ENCODE measurements around the gene PTH2R. TPM values are rescaled to one million over a fixed set of nuclear protein-coding genes. Genes with fewer than 3 reads are reported as not detected.

PTH2R gene
- total and polyA plus RNA-seq, 2 of the 13 experiments (the other 11 are each of a cell fraction or from before 2014, with no cell fraction given), result 0.04 TPM; not detected in 1

- TF ChIP-seq CENPBD1 (CRISPR knock-in tag; IDR thresholded peaks at IDR 0.05; ENCODE audit: borderline replicate concordance, low read depth) (no peak), NKX3-1 (CRISPR knock-in tag; IDR thresholded peaks at IDR 0.05) (no peak), ZSCAN21 (CRISPR knock-in tag; IDR thresholded peaks at IDR 0.05; ENCODE audit: borderline replicate concordance) (no peak), ZFP36 (IDR thresholded peaks at IDR 0.05; ENCODE audit: borderline replicate concordance, low read depth, low read length, partially characterized antibody) (no peak), JARID2 (CRISPR knock-in tag; IDR thresholded peaks at IDR 0.05; ENCODE audit: insufficient replicate concordance) (no peak), ZSCAN25 (CRISPR knock-in tag; IDR thresholded peaks at IDR 0.05) (no peak), PAXIP1 (CRISPR knock-in tag; conservative IDR thresholded peaks at IDR 0.05) (peak; percentile 33; the same call in 1 of the 2 replicates), CCDC6 (CRISPR knock-in tag; IDR thresholded peaks at IDR 0.05) (no peak), HNF4G (IDR thresholded peaks at IDR 0.05; ENCODE audit: borderline replicate concordance, low read depth, low read length) (peak; percentile 36; the same call in 1 of the 2 replicates), HNF4G (CRISPR knock-in tag; IDR thresholded peaks at IDR 0.05; ENCODE audit: borderline replicate concordance, low read depth) (no peak), ZNF256 (CRISPR knock-in tag; conservative IDR thresholded peaks at IDR 0.05) (no peak), ATM (IDR thresholded peaks at IDR 0.05; ENCODE audit: borderline replicate concordance) (no peak), HMG20A (CRISPR knock-in tag; IDR thresholded peaks at IDR 0.05; ENCODE audit: borderline replicate concordance) (no peak), LCORL (IDR thresholded peaks at IDR 0.05) (no peak), LCORL (CRISPR knock-in tag; IDR thresholded peaks at IDR 0.05) (no peak), RARA (CRISPR knock-in tag; IDR thresholded peaks at IDR 0.05) (peak; percentile 18; the same call in 1 of the 2 replicates), SIX1 (CRISPR knock-in tag; IDR thresholded peaks at IDR 0.05; ENCODE audit: borderline replicate concordance) (no peak), HMGA1 (CRISPR knock-in tag; conservative IDR thresholded peaks at IDR 0.05) (no peak), ZFP91 (CRISPR knock-in tag; IDR thresholded peaks at IDR 0.05; ENCODE audit: borderline replicate concordance) (no peak), ZNF451 (CRISPR knock-in tag; IDR thresholded peaks at IDR 0.05) (no peak), SP5 (CRISPR knock-in tag; IDR thresholded peaks at IDR 0.05; ENCODE audit: borderline replicate concordance, low read depth) (peak; percentile 48; the same call in 1 of the 2 replicates), ZNF382 (CRISPR knock-in tag; IDR thresholded peaks at IDR 0.05; ENCODE audit: borderline replicate concordance) (no peak)
- TF ChIP-seq, protein P1, sequence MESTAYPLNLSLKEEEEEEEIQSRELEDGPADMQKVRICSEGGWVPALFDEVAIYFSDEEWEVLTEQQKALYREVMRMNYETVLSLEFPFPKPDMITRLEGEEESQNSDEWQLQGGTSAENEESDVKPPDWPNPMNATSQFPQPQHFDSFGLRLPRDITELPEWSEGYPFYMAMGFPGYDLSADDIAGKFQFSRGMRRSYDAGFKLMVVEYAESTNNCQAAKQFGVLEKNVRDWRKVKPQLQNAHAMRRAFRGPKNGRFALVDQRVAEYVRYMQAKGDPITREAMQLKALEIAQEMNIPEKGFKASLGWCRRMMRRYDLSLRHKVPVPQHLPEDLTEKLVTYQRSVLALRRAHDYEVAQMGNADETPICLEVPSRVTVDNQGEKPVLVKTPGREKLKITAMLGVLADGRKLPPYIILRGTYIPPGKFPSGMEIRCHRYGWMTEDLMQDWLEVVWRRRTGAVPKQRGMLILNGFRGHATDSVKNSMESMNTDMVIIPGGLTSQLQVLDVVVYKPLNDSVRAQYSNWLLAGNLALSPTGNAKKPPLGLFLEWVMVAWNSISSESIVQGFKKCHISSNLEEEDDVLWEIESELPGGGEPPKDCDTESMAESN (CRISPR knock-in tag; conservative IDR thresholded peaks at IDR 0.05), result no peak
Observed at GRCh38 chr2:208501206-208501605, 94.6 kb downstream of the PTH2R start (continued).

All from HepG2 (cell line).